Measurements from ENCODE around the gene GNA14. TPM values are rescaled to one million over a fixed set of nuclear protein-coding genes. Genes with fewer than 3 reads are reported as not detected.

The GNA14 gene
- polyA plus RNA-seq, 2 of the 4 experiments (the other 2 are of a cell fraction), result 0.04 to 0.06 TPM

- ChIA-PET CTCF (no interaction called here), POLR2A (no interaction called here)
- H3K27ac ChIP-seq, result no peak overlapping the region
- 78% methylated on average over 3 of the region's 3 CpGs for WGBS (ENCODE audit: missing lambda C conversion rate)
- DNase-seq (ENCODE audit: low read depth in 1 of 2, low spot score in 1 of 2) (no peak), FAIRE-seq (no peak), ATAC-seq (no peak)
- no peaks in the 10 kb centered on the region for H3K9me3 ChIP-seq
- no peak overlapping the region for H3K4me3 ChIP-seq
- TF ChIP-seq HOXB13 (CRISPR knock-in tag; IDR thresholded peaks at IDR 0.05; ENCODE audit: low read depth) (no peak), CBX2 (IDR thresholded peaks at IDR 0.05; ENCODE audit: borderline replicate concordance, low read depth) (no peak), FOXS1 (CRISPR knock-in tag; IDR thresholded peaks at IDR 0.05) (no peak)
- peaks cover 29% of the 10 kb centered on the region for H3K4me1 ChIP-seq
- H3K4me2 ChIP-seq, result no peak overlapping the region
Observed at GRCh38 chr9:77598991-77599390, 49.1 kb downstream of the GNA14 start.

GRCh38 chr9:77598524-77598923 lies 49.6 kb downstream of the GNA14 start:
- Histone ChIP-seq H3K4me2 (no peak overlapping the region), H3K27ac (no peak overlapping the region), H3K9me3 (no peaks in the 10 kb centered on the region), H3K4me1 (peaks cover 32% of the 10 kb centered on the region), H3K4me3 (no peak overlapping the region)
- no peak for FAIRE-seq
- 63% methylated on average over 3 of the region's 3 CpGs for WGBS (ENCODE audit: missing lambda C conversion rate)
- TF ChIP-seq RNF2 (IDR thresholded peaks at IDR 0.05; ENCODE audit: borderline replicate concordance, low read depth) (no peak), MAFK (IDR thresholded peaks at IDR 0.05; ENCODE audit: partially characterized antibody) (no peak), BCL3 (IDR thresholded peaks at IDR 0.05) (no peak), ZFP36 (IDR thresholded peaks at IDR 0.05; ENCODE audit: borderline replicate concordance, partially characterized antibody) (no peak), HDAC2 (IDR thresholded peaks at IDR 0.05) (no peak), POLR2A (IDR thresholded peaks at IDR 0.05; ENCODE audit: low read length) (no peak), NPAS2 (CRISPR knock-in tag; IDR thresholded peaks at IDR 0.05; ENCODE audit: borderline replicate concordance) (no peak), HES2 (IDR thresholded peaks at IDR 0.05) (no peak), GATA3 (IDR thresholded peaks at IDR 0.05; ENCODE audit: borderline replicate concordance) (no peak), CBX2 (IDR thresholded peaks at IDR 0.05; ENCODE audit: borderline replicate concordance, low read depth) (no peak), NR3C1 (IDR thresholded peaks at IDR 0.05) (no peak)
- DNase-seq (ENCODE audit: low read depth in 1 of 2, low spot score in 1 of 2), result no peak
- no peak for ATAC-seq
- ChIA-PET CTCF (no interaction called here), POLR2A (no interaction called here)

- no peak for ATAC-seq
- WGBS (ENCODE audit: missing lambda C conversion rate), result 53% methylated on average over 3 of the region's 3 CpGs
- DNase-seq (ENCODE audit: low read depth in 1 of 2, low spot score in 1 of 2), result no peak
- FAIRE-seq, result no peak
- Histone ChIP-seq H3K4me1 (peaks cover 32% of the 10 kb centered on the region), H3K9me3 (no peaks in the 10 kb centered on the region), H3K4me3 (no peak overlapping the region), H3K4me2 (no peak overlapping the region), H3K27ac (no peak overlapping the region)
- ChIA-PET CTCF (interaction anchor here (1.1 to 1.4 kb wide), 2 partner anchors 108 to 154 kb away, joined by 4 to 5 read pairs; no protein-coding TSS in a partner anchor), POLR2A (no interaction called here)
- TF ChIP-seq TFCP2L1 (CRISPR knock-in tag; IDR thresholded peaks at IDR 0.05) (no peak), CBX2 (IDR thresholded peaks at IDR 0.05; ENCODE audit: borderline replicate concordance, low read depth) (no peak), NFE2L2 (conservative IDR thresholded peaks at IDR 0.05; ENCODE audit: low read length) (no peak), PHF8 (IDR thresholded peaks at IDR 0.05; ENCODE audit: borderline replicate concordance, low read depth) (no peak), ESRRA (IDR thresholded peaks at IDR 0.05; ENCODE audit: borderline replicate concordance, low read length) (no peak), HES2 (IDR thresholded peaks at IDR 0.05) (no peak), MAZ (IDR thresholded peaks at IDR 0.05; ENCODE audit: borderline replicate concordance, low read depth, low read length) (no peak), E2F6 (IDR thresholded peaks at IDR 0.05; ENCODE audit: borderline replicate concordance, low read depth) (no peak), RARB (CRISPR knock-in tag; IDR thresholded peaks at IDR 0.05) (no peak), CBX8 (IDR thresholded peaks at IDR 0.05) (no peak)
Observed at GRCh38 chr9:77597057-77597456, 51.1 kb downstream of the GNA14 start.
